DND-41 (cell line): ENCODE results near the gene DBNDD2.

Source experiments
- EZH2 ChIP-seq: IDR thresholded peaks from 3 replicates; pipeline ENCODE4 v1.6.1; 2012; ENCODE audit warnings: borderline replicate concordance, low read depth, mild to moderate bottlenecking, moderate library complexity, low read length, inconsistent platforms; ENCODE audit not compliant: severe bottlenecking
- TF ChIP-seq, protein P1 (sequence below): IDR thresholded peaks from 2 replicates; pipeline ENCODE4 v1.5.1; 2012; ENCODE audit warnings: borderline replicate concordance, low read length, moderate library complexity, mild to moderate bottlenecking; ENCODE audit not compliant: poor library complexity, severe bottlenecking; ENCODE audit errors: extremely low read depth

DNA sequence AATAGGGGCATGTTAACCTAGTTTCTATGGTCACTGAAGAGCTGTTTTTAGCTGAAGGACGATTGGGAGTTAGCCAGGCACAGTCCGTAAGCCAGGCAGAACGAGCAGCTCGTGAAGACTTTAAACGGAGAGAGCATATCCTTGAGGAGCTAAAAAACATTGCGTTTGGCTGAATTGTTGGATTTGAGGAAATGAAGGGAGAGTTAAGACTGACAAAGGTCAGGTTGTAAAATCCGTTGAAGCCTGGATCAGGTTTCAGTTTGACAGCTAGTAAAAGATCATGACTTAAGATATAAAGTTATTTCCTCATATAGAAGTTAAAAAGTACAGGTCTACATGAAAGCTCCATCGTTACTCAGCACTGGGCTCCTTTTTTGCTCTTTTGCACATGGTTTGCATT is 2.8 kb downstream of the DBNDD2 start:
- TF ChIP-seq, protein P1, sequence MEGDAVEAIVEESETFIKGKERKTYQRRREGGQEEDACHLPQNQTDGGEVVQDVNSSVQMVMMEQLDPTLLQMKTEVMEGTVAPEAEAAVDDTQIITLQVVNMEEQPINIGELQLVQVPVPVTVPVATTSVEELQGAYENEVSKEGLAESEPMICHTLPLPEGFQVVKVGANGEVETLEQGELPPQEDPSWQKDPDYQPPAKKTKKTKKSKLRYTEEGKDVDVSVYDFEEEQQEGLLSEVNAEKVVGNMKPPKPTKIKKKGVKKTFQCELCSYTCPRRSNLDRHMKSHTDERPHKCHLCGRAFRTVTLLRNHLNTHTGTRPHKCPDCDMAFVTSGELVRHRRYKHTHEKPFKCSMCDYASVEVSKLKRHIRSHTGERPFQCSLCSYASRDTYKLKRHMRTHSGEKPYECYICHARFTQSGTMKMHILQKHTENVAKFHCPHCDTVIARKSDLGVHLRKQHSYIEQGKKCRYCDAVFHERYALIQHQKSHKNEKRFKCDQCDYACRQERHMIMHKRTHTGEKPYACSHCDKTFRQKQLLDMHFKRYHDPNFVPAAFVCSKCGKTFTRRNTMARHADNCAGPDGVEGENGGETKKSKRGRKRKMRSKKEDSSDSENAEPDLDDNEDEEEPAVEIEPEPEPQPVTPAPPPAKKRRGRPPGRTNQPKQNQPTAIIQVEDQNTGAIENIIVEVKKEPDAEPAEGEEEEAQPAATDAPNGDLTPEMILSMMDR: no peak
- no peak for TF ChIP-seq EZH2
